ENCODE data around the gene PTPRD.

PTPRD gene

DNA sequence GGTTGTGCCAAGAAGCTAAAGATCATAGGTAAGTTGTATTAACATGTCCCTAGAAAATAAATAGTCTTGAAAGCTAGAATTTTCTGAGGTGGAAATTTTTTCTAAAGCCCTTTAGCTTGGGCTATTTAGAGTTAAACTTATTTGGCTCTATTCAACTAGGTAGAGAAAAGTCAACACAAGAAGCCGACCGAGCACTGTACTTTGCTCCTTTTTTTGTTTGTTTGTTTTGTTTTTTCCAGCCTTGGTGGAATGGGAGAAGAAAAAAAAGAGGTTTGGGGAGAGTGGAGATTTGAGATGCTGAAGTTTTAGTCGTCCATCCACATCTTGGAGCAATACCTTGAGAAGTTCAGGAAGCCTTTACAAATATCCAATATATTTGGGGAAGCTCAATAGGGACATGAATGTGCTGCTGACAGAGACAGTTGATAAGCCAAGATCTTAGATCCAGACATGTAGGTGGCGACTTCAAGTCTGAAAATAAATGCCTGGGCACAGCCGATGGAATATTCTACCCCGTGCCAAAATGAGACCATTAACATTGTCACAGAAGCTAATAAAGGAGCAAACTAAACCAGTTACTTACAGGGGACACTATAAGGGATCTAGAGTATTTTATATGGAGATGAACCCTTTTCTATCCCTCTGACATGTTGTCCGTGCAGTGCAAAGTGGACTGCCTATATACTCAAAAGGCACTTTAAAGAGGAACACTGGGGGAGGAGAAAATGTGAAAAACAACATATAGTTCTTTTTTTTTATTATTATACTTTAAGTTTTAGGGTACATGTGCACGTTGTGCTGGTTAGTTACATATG, 466.1 kb downstream of the PTPRD start:
- no peak for DNase-seq

- no peak for DNase-seq
Measured at GRCh38 chr9:10144355-10144754, 468.4 kb downstream of the PTPRD start.

DNA sequence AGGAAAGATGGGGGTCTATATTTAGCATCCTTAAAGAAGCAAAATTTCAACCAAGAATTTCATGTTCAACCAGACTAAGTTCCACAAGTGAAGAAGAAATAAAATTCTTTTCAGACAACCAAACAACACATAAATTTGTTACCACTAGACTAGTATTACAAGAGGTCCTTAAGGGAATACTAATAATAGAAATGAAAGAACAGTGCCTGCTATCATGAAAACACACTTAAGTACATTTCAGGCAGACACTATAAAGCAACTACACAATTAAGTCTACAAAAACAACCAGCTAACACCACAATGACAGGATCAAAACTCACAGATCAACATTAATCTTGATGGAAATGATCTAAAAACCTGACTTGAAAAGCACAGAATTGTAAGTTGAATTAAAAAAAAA, 477.2 kb downstream of the PTPRD start:
- no peak for DNase-seq

GRCh38 chr9:10134266-10134665, 478.5 kb downstream of the PTPRD start:
- no peak for DNase-seq

- DNase-seq: no peak
Measured at GRCh38 chr9:10130061-10130675, 482.6 kb downstream of the PTPRD start.

GRCh38 chr9:10127867-10128266, 484.9 kb downstream of the PTPRD start:
- no peak for DNase-seq

DNA sequence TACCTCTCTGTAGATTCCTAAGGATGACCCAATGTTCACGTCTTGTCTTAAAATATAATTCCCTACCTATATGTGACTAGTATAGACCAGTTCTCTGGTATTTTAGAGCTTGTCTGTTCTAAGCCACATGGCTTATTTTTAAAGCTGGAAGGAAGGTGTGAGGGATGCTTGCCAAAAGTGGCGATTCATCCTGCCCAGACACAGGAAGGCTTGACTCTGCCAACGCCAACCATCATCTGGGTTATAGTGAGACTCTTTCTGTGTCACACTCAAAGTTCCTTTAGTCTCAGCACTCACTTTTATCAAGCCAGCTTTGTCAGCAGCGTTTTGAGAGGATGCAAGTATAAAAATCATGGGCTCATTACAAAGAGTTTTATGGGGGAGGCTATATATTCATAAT, 500.0 kb downstream of the PTPRD start:
- DNase-seq: no peak

- no peak for DNase-seq
Measured at GRCh38 chr9:10112070-10112469, 500.7 kb downstream of the PTPRD start.

- DNase-seq: no peak
Measured at GRCh38 chr9:10108815-10109214, 504.0 kb downstream of the PTPRD start.

DNA sequence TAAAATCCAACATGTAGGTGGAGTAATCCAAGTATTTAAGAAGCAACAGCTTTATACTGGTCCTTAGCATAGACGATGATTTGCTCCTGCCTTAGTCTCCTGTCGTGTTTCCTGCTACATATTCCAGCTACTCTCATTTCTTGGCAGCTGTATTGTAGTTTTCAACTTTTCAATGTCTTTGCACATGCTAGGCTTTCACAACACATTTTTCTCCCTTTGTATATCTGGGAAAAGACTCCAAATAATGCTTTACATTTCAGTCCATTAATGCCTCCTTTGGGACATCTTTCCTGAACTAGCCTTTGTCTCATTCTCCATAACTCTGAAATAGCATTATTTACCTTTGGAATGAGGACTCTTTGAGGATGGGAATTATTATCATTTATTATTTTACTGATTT, 508.0 kb downstream of the PTPRD start:
- DNase-seq: no peak

GRCh38 chr9:10095208-10095607, 517.6 kb downstream of the PTPRD start:
- no peak for DNase-seq

DNA sequence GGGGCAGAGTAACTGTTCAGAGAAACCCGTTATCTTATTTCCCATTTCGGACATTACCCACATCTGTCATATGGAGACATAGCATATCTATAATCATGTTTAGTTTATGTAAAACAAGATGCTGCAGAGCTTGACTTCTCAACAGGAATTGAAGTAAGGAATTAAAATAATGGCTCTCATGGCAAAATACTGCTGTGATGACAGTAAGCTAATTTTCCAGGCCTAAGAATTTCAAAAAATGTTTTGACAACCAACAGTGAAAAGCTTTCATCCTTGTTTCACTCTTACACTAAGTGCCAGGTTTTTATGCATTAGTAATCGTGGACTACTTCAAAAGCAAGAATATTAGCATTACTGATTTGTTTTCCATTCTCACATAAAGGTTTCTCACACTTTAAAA, 518.2 kb downstream of the PTPRD start:
- DNase-seq: no peak

GRCh38 chr9:10080012-10080411, 532.8 kb downstream of the PTPRD start:
- DNase-seq: no peak

- DNase-seq: no peak
Measured at GRCh38 chr9:10079284-10079964, 533.4 kb downstream of the PTPRD start.

GRCh38 chr9:10071579-10071978, 541.2 kb downstream of the PTPRD start:
- DNase-seq: no peak

DNA sequence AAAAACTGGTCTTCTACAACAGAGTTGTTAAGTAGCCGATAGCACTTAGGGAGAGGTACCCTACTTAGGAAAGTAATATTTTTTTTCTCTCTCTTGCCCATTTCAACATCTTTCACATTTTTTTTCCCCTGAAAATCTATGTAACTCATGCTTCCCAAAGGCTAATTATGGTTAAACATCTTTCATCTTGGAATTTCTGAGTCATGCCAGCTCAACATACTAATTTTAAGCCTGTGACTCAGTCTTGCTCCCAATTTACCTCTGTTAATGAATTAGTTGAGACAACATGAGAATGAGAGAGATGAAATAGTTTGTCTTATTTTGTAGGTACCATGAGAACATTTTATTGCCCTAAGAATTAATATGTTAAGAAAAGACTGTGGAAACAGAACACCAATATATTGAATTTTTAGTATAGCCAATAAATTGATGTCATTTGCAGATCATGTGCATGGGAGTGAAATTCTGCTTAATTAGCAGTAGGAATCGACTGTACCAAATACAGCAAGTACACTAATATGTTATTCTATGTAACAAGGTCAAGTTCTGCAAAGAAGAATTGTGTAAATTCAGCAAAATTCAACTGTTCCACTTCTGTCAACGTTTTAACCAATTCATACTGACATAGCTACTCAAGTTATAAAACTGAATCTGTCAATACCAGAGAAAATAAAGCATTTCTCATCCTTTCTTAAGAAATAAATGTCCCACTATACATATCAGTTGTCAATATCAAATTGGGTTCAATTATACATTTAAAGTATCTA, 550.0 kb downstream of the PTPRD start:
- no peak for DNase-seq

DNA sequence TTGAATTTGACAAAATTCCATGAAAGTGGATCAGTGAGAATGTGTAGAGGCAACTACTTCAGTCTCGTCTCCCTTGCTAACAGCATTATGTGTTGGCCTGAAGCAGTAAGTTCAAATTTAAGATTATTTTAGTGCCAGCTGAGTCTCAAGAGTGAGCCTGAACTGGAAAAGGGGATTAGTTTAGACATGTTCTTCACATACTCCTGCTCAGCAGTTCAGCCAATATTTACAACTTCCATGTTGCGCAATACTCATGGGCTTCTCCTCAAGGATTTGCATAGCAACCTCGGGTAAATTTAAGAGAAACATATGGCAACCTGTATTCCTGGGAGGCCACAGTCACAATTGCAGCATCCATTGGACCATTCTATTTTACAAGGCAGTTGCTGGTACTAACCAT, 553.8 kb downstream of the PTPRD start:
- no peak for DNase-seq

GRCh38 chr9:10055886-10056395, 556.9 kb downstream of the PTPRD start:
- no peak for DNase-seq

GRCh38 chr9:10054456-10054855, 558.3 kb downstream of the PTPRD start:
- no peak for DNase-seq

GRCh38 chr9:10052916-10053315, 559.9 kb downstream of the PTPRD start:
- DNase-seq: no peak

GRCh38 chr9:10052181-10052580, 560.6 kb downstream of the PTPRD start:
- no peak for DNase-seq

- DNase-seq: no peak
Measured at GRCh38 chr9:10050016-10050415, 562.8 kb downstream of the PTPRD start.

GRCh38 chr9:10048994-10049393, 563.8 kb downstream of the PTPRD start:
- no peak for DNase-seq
